ENCODE data around the gene LIMS1.

DNA sequence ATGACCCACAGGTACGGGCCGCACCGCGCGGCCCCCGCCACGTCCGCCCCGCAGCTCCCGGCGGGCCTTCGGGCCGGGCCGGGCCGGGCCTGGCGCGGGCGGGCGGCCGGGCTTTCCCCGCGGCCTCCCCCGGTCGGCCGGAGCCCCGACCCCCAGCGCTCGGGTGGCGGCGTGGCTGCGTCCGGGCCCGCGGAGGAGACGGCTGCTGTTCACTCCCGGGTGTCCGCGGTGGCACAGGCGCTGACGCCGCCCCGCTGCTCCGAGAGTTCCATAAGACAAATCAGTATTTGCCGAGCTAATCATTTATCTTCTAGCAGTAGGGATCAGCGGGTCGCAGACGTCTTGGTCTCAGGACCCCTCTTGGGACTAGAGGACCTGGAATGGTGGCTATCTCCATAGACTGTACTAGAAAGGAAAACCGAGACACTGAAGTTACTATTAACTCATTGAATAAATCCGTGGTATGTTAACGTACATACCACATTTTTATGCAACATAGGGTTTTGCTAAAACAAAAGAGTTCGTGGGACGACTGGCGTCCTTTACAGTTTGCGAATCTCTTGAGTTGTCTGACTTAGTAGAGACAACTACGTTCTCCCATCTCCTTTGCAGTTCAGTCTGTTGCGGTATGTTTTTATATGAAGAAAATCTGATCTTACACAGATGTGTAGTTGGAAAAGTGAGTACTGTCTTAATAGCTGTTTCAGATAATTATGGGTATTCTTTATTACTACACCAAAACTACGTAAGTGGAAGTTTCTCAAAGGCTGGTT lies 500 bp downstream of the LIMS1 start:
- 0 out of 2 replicates have a peak, but pooled peaks have one; percentile 11 for TF ChIP-seq POLR2A (IDR thresholded peaks at IDR 0.05; ENCODE audit: low read depth, low read length)
- TF ChIP-seq POLR2AphosphoS5 (IDR thresholded peaks at IDR 0.05; ENCODE audit: low read depth, low read length), result no peak

Data from GM12892 (cell line).